Stomach (tissue), 4 donors: ENCODE data around the gene DIPK1B.

Experiments
- EP300 ChIP-seq: sonication (generic); formaldehyde crosslinking; IDR thresholded peaks from one replicate; pipeline ENCODE4 v1.6.1; 2017; ENCODE audit warnings: antibody characterized with exemption
- POLR2A ChIP-seq, 4 donors: fragments of 450-650 bp; IDR thresholded peaks; one replicate each; pipeline ENCODE4 v1.6.1; 2016; ENCODE audit warnings: antibody characterized with exemption in 4 of 4, control low read depth in 2 of 4, mild to moderate bottlenecking in 1 of 4, moderate library complexity in 1 of 4
- POLR2AphosphoS5 ChIP-seq, 3 donors: sonication (generic); formaldehyde crosslinking; IDR thresholded peaks; one replicate each; pipeline ENCODE4 v1.6.1; 2016; ENCODE audit warnings: antibody characterized with exemption in 3 of 3
- TF ChIP-seq, protein P1 (sequence below), 7 experiments: fragments of 450-650 bp in 4 of 7; fragments of 200-600 bp in 3 of 7; sonication (generic) in 3 of 7; IDR thresholded peaks; one replicate each; pipeline ENCODE4 v1.5.1; 2016 to 2019; ENCODE audit warnings: antibody characterized with exemption in 7 of 7, control low read depth in 2 of 7, mild to moderate bottlenecking in 1 of 7

DNA sequence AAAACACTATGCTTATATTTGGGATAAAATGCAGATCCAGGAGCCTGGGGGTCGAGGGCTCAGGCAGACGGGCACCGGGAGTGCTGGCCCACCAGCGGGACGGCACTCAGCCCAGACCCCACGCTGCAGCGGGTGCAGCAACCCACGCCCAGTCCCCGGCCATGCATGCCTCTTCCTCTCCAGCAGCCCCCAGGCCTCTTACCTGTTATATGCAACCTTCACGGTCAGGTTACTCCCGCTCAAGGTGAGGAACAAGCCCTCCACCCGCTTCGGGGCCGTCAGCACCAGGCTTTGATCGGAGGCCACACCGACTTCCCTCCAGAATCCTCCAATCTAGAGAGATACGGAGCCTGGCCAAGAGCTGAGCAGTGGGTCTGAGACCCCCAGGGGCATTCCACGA, 44.5 kb downstream of the DIPK1B start:
- TF ChIP-seq, protein P1, sequence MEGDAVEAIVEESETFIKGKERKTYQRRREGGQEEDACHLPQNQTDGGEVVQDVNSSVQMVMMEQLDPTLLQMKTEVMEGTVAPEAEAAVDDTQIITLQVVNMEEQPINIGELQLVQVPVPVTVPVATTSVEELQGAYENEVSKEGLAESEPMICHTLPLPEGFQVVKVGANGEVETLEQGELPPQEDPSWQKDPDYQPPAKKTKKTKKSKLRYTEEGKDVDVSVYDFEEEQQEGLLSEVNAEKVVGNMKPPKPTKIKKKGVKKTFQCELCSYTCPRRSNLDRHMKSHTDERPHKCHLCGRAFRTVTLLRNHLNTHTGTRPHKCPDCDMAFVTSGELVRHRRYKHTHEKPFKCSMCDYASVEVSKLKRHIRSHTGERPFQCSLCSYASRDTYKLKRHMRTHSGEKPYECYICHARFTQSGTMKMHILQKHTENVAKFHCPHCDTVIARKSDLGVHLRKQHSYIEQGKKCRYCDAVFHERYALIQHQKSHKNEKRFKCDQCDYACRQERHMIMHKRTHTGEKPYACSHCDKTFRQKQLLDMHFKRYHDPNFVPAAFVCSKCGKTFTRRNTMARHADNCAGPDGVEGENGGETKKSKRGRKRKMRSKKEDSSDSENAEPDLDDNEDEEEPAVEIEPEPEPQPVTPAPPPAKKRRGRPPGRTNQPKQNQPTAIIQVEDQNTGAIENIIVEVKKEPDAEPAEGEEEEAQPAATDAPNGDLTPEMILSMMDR (IDR thresholded peaks at IDR 0.05): no peak
- TF ChIP-seq POLR2A (IDR thresholded peaks at IDR 0.05) (no peak), POLR2AphosphoS5 (IDR thresholded peaks at IDR 0.05) (no peak), EP300 (no peak)
